Ishikawa (cell line): ENCODE data around the gene MRPL17.

Experiments used
- CEBPB ChIP-seq: IDR thresholded peaks from 2 replicates; pipeline ENCODE4 v1.6.1; 2012
- EGR1 ChIP-seq: IDR thresholded peaks from 2 replicates; pipeline ENCODE4 v1.6.1; 2012
- EP300 ChIP-seq: IDR thresholded peaks from 2 replicates; pipeline ENCODE4 v1.6.1; 2012; ENCODE audit warnings: borderline replicate concordance
- FOXM1 ChIP-seq: IDR thresholded peaks from 2 replicates; pipeline ENCODE4 v1.6.1; 2012; ENCODE audit warnings: low read depth, borderline replicate concordance
- REST ChIP-seq: IDR thresholded peaks from 2 replicates; pipeline ENCODE4 v1.6.1; 2012; ENCODE audit warnings: low read depth, mild to moderate bottlenecking
- TAF1 ChIP-seq: IDR thresholded peaks from 2 replicates; pipeline ENCODE4 v1.6.1; 2012; ENCODE audit warnings: low read depth, mild to moderate bottlenecking

- no peak for TF ChIP-seq FOXM1
- TF ChIP-seq EGR1: no peak
- no peak for TF ChIP-seq TAF1
- TF ChIP-seq CEBPB: no peak
- no peak for TF ChIP-seq EP300
- TF ChIP-seq REST: no peak
These were observed 24.5 kb downstream of the MRPL17 start for GRCh38 chr11:6658647-6659046.
